HG02642 (cell line): ENCODE results near the gene ZHX3.

Experiments
- ATAC-seq: cut with Tn5 transposase; IDR thresholded peaks from one replicate; pipeline ENCODE4 v1.9.1; 2021; ENCODE audit warnings: mild to moderate bottlenecking; ENCODE audit not compliant: unreplicated experiment, poor library complexity

ZHX3 gene

GRCh38 chr20:41317546-41318270, at the start of gene ZHX3:
ZHX3 (minus strand) TSS chr20:41317731; CDS start chr20:41204916, 112,815 bp downstream.
- peak; percentile 95 for ATAC-seq

GRCh38 chr20:41367393-41367695, 49.8 kb upstream of the ZHX3 start:
- no peak for ATAC-seq

- no peak for ATAC-seq
These were observed 49.2 kb upstream of the ZHX3 start, which contains the start of gene EMILIN3 for GRCh38 chr20:41366546-41367392. EMILIN3 (minus strand) TSS chr20:41366818; CDS start chr20:41366634, 184 bp downstream.

GRCh38 chr20:41365777-41366545, 48.4 kb upstream of the ZHX3 start:
- ATAC-seq = no peak

- no peak for ATAC-seq
These were observed 47.6 kb upstream of the ZHX3 start for GRCh38 chr20:41364967-41365765.

- no peak for ATAC-seq
These were observed 46.8 kb upstream of the ZHX3 start for GRCh38 chr20:41364236-41364855.

- ATAC-seq = no peak
These were observed 46.1 kb upstream of the ZHX3 start for GRCh38 chr20:41363601-41364000.

GRCh38 chr20:41362748-41363140, 45.2 kb upstream of the ZHX3 start:
- no peak for ATAC-seq

GRCh38 chr20:41361757-41362747, 44.5 kb upstream of the ZHX3 start:
- ATAC-seq = no peak

- no peak for ATAC-seq
These were observed 43.6 kb upstream of the ZHX3 start for GRCh38 chr20:41360831-41361756.

GRCh38 chr20:41359541-41360011, 42.0 kb upstream of the ZHX3 start:
- no peak for ATAC-seq

- ATAC-seq = no peak
These were observed 41.2 kb upstream of the ZHX3 start for GRCh38 chr20:41358717-41359116.

- no peak for ATAC-seq
These were observed 40.7 kb upstream of the ZHX3 start for GRCh38 chr20:41358230-41358629.

- no peak for ATAC-seq
These were observed 40.1 kb upstream of the ZHX3 start for GRCh38 chr20:41357424-41358163.

- ATAC-seq = no peak
These were observed 39.4 kb upstream of the ZHX3 start for GRCh38 chr20:41356951-41357350.

GRCh38 chr20:41355598-41356203, 38.2 kb upstream of the ZHX3 start:
- ATAC-seq = no peak
